IPS-15b (cell line): Measurements from ENCODE around the gene PLOD2.

Experiments used
- H3K27me3 ChIP-seq: one replicate; pipeline ENCODE4 v1.6.1; 2013; ENCODE audit warnings: low read length; ENCODE audit not compliant: control insufficient read depth, insufficient read depth
- H3K36me3 ChIP-seq: one replicate; pipeline ENCODE4 v1.6.1; 2013; ENCODE audit warnings: low read length; ENCODE audit not compliant: control insufficient read depth, insufficient read depth
- H3K4me1 ChIP-seq: one replicate; pipeline ENCODE4 v1.6.1; 2013; ENCODE audit warnings: mild to moderate bottlenecking, low read length; ENCODE audit not compliant: control insufficient read depth, insufficient read depth
- H3K4me3 ChIP-seq: one replicate; pipeline ENCODE4 v1.5.1; 2013; ENCODE audit warnings: low read depth, low read length
- H3K9ac ChIP-seq: one replicate; pipeline ENCODE4 v1.6.1; 2013; ENCODE audit warnings: low read depth, mild to moderate bottlenecking, low read length
- H3K9me3 ChIP-seq: one replicate; pipeline ENCODE4 v1.6.1; 2013; ENCODE audit warnings: mild to moderate bottlenecking, low read length; ENCODE audit not compliant: control insufficient read depth, insufficient read depth

Gene PLOD2

DNA sequence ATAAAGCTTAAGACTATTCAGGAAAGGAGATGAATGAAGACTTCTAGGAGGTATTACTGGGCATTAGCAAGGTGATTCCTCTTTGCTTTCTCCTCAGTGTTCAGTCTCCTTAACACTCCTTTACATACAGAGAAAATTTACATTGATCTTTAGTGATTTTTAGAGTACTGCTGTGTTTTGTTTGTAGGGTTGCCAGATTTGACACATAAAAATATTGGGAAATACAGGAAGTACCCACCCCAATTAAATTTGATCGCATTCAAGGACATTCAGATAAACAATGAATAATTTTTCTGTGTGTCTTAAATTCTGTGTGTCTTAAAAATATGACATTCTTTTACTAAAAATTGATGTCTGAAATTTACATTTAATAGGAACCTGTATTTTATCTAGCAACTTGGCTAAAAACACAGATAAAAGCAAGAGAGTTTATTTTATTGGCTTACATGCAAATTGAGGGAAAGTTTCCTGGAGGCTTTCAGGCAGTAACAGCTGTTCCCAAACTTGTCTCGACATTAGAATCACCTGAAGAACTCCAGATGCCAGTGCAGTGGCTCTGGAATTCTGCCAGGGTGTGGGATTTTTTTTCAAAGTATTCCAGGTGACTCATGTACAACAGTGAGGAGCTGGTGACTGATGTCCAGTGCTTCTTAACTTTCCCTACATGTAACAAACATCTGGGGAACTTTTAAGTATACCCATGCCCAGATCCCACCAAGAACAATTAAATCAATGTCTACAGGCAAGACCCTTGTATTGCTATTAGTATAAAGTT, 23.4 kb upstream of the PLOD2 start:
- H3K27me3 ChIP-seq = no peaks in the 10 kb centered on the region
- no peaks in the 10 kb centered on the region for H3K9me3 ChIP-seq
- no peak overlapping the region for H3K4me3 ChIP-seq
- H3K4me1 ChIP-seq = no peaks in the 10 kb centered on the region
- H3K36me3 ChIP-seq = no peaks in the 10 kb centered on the region
- H3K9ac ChIP-seq = no peak overlapping the region

GRCh38 chr3:146181216-146181615, 20.2 kb upstream of the PLOD2 start:
- Histone ChIP-seq H3K4me3 (no peak overlapping the region), H3K9ac (no peak overlapping the region), H3K4me1 (no peaks in the 10 kb centered on the region), H3K36me3 (no peaks in the 10 kb centered on the region), H3K9me3 (no peaks in the 10 kb centered on the region), H3K27me3 (no peaks in the 10 kb centered on the region)

GRCh38 chr3:146180376-146180775, 19.4 kb upstream of the PLOD2 start:
- Histone ChIP-seq H3K4me3 (no peak overlapping the region), H3K36me3 (no peaks in the 10 kb centered on the region), H3K27me3 (no peaks in the 10 kb centered on the region), H3K4me1 (no peaks in the 10 kb centered on the region), H3K9me3 (no peaks in the 10 kb centered on the region), H3K9ac (no peak overlapping the region)

- Histone ChIP-seq H3K4me3 (no peak overlapping the region), H3K9me3 (no peaks in the 10 kb centered on the region), H3K9ac (no peak overlapping the region), H3K27me3 (no peaks in the 10 kb centered on the region), H3K4me1 (no peaks in the 10 kb centered on the region), H3K36me3 (no peaks in the 10 kb centered on the region)
Observed at GRCh38 chr3:146178006-146178689, 17.2 kb upstream of the PLOD2 start.

DNA sequence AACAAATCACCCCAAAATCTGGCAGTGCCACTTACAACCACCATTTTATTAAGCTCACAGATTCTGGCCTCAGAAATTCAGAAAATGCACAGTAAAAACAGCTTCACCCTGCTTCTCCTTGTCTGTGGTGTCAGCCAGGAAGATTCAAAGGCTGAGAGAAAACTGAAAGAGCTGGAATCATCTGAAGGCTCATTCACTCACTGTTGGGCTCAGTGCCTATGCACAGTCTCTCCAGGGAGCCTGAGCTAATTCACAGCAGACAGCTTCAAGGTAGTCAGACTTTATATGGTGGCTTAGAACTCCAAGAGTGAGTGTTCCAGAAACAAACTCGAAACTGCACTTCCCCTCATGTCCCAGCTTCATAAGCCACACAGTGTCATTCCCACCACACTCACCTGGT, 16.5 kb upstream of the PLOD2 start:
- no peaks in the 10 kb centered on the region for H3K4me1 ChIP-seq
- H3K9me3 ChIP-seq = no peaks in the 10 kb centered on the region
- no peaks in the 10 kb centered on the region for H3K36me3 ChIP-seq
- H3K4me3 ChIP-seq = no peak overlapping the region
- no peak overlapping the region for H3K9ac ChIP-seq
- no peaks in the 10 kb centered on the region for H3K27me3 ChIP-seq

- no peaks in the 10 kb centered on the region for H3K27me3 ChIP-seq
- H3K9ac ChIP-seq = no peak overlapping the region
- no peaks in the 10 kb centered on the region for H3K4me1 ChIP-seq
- no peak overlapping the region for H3K4me3 ChIP-seq
- no peaks in the 10 kb centered on the region for H3K9me3 ChIP-seq
- no peaks in the 10 kb centered on the region for H3K36me3 ChIP-seq
Observed at GRCh38 chr3:146177072-146177471, 16.1 kb upstream of the PLOD2 start.

- no peaks in the 10 kb centered on the region for H3K4me1 ChIP-seq
- H3K9me3 ChIP-seq = no peaks in the 10 kb centered on the region
- H3K4me3 ChIP-seq = no peak overlapping the region
- H3K36me3 ChIP-seq = no peaks in the 10 kb centered on the region
- H3K27me3 ChIP-seq = no peaks in the 10 kb centered on the region
- no peak overlapping the region for H3K9ac ChIP-seq
Observed at GRCh38 chr3:146172586-146172985, 11.6 kb upstream of the PLOD2 start.

DNA sequence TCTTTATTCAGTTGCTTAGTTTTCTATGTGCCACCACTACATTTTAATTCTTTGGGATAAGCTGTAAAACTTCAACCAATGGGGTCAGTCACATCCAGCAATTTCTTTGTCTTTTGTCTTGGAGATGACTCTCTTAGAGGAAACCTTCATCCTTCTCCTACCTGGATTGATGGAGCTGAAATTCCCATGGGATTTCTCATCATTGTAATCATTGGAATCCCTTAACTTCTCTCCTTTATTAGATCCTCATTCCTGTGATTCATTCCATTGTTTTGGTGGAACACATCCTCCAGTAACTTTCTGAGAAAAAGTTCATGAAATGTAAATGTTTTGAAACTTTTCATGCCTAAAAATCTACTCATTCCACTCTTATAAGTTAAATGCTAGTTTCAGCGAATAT, 9.6 kb upstream of the PLOD2 start:
- Histone ChIP-seq H3K36me3 (no peaks in the 10 kb centered on the region), H3K4me1 (no peaks in the 10 kb centered on the region), H3K9me3 (no peaks in the 10 kb centered on the region), H3K4me3 (no peak overlapping the region), H3K27me3 (no peaks in the 10 kb centered on the region), H3K9ac (no peak overlapping the region)

- H3K9ac ChIP-seq = no peak overlapping the region
Observed at GRCh38 chr3:146169891-146170290, 8.9 kb upstream of the PLOD2 start.

DNA sequence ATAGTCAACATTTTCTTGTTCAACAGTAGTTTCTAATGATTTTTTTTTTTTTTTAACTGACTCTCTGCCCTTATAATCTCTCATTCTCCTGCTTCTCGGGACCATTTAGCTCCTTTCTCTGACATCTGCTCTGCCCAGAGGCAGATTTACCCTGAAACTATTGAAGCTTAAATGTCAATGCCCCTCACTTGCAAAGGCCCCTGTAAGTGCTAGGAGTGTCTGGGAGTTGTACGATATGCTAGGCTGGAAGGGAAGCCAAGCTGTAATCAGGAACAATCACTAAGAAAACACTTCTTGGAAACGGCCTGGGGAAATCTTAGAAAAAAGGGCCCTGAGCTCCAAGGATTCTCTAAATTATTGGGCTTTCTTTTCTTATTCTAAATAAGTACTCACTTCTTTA, 5.8 kb upstream of the PLOD2 start:
- no peaks in the 10 kb centered on the region for H3K4me1 ChIP-seq
- H3K36me3 ChIP-seq = no peaks in the 10 kb centered on the region
- H3K9ac ChIP-seq = no peak overlapping the region
- H3K9me3 ChIP-seq = no peaks in the 10 kb centered on the region
- H3K4me3 ChIP-seq = no peak overlapping the region
- H3K27me3 ChIP-seq = peaks cover 10% of the 10 kb centered on the region

More at GRCh38 chr3:146169891-146170290, 8.9 kb upstream of the PLOD2 start:
- Histone ChIP-seq H3K27me3 (no peaks in the 10 kb centered on the region), H3K36me3 (no peaks in the 10 kb centered on the region), H3K4me1 (no peaks in the 10 kb centered on the region), H3K4me3 (no peak overlapping the region), H3K9me3 (no peaks in the 10 kb centered on the region)

- peaks cover 14% of the 10 kb centered on the region for H3K27me3 ChIP-seq
- H3K4me3 ChIP-seq = no peak overlapping the region
Observed at GRCh38 chr3:146166415-146166821, 5.4 kb upstream of the PLOD2 start.

DNA sequence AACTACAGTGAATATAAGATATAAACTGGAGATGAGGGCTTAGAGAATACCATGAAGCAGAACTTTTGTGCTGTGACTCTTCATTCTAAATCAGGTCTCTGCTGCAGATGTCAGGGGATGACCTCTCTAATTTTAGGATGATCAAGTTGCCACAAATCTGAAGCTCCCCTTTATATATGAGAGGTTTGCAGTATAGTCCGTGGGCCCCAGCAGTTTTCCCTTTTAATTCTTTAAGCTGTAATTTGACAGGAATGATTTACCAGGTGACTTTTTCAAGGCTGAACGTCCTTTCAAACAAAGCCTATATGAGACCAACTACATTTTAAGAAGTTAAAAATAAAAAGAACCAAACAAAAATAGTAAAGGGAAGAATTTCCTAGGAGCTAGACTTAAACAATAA, 4.9 kb upstream of the PLOD2 start:
- Histone ChIP-seq H3K9me3 (no peaks in the 10 kb centered on the region), H3K36me3 (no peaks in the 10 kb centered on the region), H3K4me1 (no peaks in the 10 kb centered on the region), H3K27me3 (peaks cover 14% of the 10 kb centered on the region), H3K4me3 (no peak overlapping the region), H3K9ac (no peak overlapping the region)

More at GRCh38 chr3:146166415-146166821, 5.4 kb upstream of the PLOD2 start:
- Histone ChIP-seq H3K4me1 (no peaks in the 10 kb centered on the region), H3K9ac (no peak overlapping the region), H3K36me3 (no peaks in the 10 kb centered on the region), H3K9me3 (no peaks in the 10 kb centered on the region)
